ENCODE data around the gene CRB3.

CRB3 gene

DNA sequence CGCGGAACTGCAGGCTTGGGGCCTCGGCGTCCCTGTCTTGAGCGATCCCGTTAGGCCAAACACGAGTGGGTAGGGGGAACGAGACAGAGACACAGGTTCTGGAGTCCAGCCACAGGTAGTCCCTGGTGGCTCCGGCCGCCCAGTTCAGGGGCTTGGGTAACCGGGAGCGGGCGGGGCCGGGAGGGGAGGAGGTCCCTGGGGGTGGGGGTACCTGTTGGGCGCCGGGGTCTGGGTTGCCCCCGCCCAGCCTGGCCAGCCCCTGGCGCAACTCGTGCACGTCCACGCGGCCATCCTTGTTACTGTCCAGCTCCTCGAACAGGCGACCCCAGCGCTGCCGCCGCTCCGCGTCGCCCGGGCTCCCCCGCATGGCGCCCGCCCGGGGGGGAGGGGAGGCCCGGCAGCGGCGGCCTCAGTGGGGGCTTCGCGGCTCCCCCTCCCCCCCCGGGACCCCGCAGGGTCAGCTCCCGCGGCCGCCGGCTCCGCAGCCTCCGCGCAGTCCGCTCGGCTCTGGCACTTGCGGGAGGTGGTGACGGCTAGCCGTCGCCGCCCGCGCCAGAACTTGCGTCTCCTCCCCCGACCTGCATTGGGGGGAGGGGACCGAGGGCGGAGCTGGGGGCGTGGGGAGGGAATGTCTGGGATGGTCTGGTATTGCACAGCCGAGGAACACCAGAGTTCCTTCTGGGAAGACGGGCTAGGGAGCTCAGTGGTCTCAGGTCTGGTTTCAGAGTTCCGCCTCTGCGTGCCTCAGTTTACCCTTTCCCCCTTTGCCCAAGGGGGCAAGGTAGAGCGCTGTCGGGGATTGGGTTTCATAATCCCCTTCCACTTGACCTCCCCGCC is 4.6 kb upstream of the CRB3 start, which contains the start of gene SLC25A23:
SLC25A23 (minus strand) TSS at position 531 of the 837 bp plus-strand sequence; CDS start at position 367, 164 bp downstream.
- peak; percentile 70 for DNase-seq
- H3K4me2 ChIP-seq (ENCODE audit: low read depth, low read length): peak within 1 kb of the TSS; percentile 84
- H3K9ac ChIP-seq (ENCODE audit: low read length): peak within 1 kb of the TSS; percentile 78
- no peaks in the 10 kb centered on the region for H3K36me3 ChIP-seq (replicated peaks; ENCODE audit: insufficient read depth, low read length)
- H2AFZ ChIP-seq (ENCODE audit: low read length): peak within 1 kb of the TSS; percentile 82
- H3K4me3 ChIP-seq (ENCODE audit: low read length): peak within 1 kb of the TSS; percentile 73
- H3K27ac ChIP-seq (ENCODE audit: low read length): peak within 1 kb of the TSS; percentile 81; the same call in 1 of the 2 replicates
- peaks cover 2% of the 10 kb centered on the region; the same call in 1 of the 2 replicates for H3K79me2 ChIP-seq (ENCODE audit: low read length)
- no peak for TF ChIP-seq EZH2 (optimal IDR thresholded peaks at IDR 0.05; ENCODE audit: low read depth, low read length)
- TF ChIP-seq, protein P1, sequence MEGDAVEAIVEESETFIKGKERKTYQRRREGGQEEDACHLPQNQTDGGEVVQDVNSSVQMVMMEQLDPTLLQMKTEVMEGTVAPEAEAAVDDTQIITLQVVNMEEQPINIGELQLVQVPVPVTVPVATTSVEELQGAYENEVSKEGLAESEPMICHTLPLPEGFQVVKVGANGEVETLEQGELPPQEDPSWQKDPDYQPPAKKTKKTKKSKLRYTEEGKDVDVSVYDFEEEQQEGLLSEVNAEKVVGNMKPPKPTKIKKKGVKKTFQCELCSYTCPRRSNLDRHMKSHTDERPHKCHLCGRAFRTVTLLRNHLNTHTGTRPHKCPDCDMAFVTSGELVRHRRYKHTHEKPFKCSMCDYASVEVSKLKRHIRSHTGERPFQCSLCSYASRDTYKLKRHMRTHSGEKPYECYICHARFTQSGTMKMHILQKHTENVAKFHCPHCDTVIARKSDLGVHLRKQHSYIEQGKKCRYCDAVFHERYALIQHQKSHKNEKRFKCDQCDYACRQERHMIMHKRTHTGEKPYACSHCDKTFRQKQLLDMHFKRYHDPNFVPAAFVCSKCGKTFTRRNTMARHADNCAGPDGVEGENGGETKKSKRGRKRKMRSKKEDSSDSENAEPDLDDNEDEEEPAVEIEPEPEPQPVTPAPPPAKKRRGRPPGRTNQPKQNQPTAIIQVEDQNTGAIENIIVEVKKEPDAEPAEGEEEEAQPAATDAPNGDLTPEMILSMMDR (IDR thresholded peaks at IDR 0.05; ENCODE audit: low read length): no peak
- no peak for TF ChIP-seq EZH2phosphoT487 (IDR thresholded peaks at IDR 0.05; ENCODE audit: low read length)
- no peaks in the 10 kb centered on the region for H3K9me2 ChIP-seq (replicated peaks; ENCODE audit: insufficient read depth, low read length)
- peaks cover 9% of the 10 kb centered on the region; the same call in 1 of the 2 replicates for H3K4me1 ChIP-seq (ENCODE audit: low read length)
- H4K20me1 ChIP-seq (ENCODE audit: insufficient read depth, low read length): no peaks in the 10 kb centered on the region
- H3K9me3 ChIP-seq (replicated peaks; ENCODE audit: insufficient read depth, low read length): no peaks in the 10 kb centered on the region
- no peaks in the 10 kb centered on the region for H3K27me3 ChIP-seq (replicated peaks; ENCODE audit: insufficient read depth, low read length)
- H3F3A ChIP-seq (ENCODE audit: insufficient read depth, low read length): peaks cover 10% of the 10 kb centered on the region

DNA sequence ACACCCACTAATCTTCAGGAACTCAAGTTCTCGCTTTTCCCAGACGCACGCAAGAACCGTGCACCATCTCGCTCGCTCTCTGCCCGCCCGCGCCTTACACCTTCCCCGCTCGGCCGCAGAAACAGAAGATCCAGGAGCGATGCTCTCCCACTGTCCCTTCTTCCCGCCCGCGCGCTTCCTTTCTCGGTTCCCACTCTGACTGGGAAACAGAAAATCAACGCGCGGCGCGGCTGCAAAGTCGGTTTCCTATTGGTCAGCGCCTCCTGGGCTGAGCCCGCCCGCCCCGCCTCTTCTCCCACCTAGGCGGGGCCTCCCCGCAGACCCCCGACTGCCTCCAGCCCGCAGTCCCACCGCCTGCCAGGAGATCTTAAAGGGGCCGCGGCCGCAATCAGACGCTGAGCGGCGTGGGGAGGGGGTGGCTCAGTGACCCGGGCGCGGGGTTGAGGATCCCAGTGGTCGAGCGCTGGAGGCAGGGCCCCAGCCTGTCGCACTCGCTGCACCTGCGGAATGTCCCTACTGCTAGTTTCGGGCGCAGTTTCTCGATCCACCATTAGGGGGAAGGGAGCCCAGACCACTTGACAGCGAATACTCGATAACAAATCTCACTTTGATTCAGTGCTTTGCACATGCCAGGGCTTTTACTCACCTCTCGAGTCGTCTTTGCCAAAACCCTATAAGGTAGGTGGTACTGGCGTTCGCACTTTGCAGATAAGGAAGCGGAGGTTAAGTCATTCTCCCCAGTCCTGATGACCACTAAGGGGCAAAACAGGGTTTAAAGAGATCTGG is 3.8 kb upstream of the CRB3 start:
- TF ChIP-seq EZH2phosphoT487 (IDR thresholded peaks at IDR 0.05; ENCODE audit: low read length) (no peak), EZH2 (optimal IDR thresholded peaks at IDR 0.05; ENCODE audit: low read depth, low read length) (no peak)
- TF ChIP-seq, protein P1 (IDR thresholded peaks at IDR 0.05; ENCODE audit: low read length): peak; percentile 84
- Histone ChIP-seq H3K9me3 (replicated peaks; ENCODE audit: insufficient read depth, low read length) (no peaks in the 10 kb centered on the region), H4K20me1 (ENCODE audit: insufficient read depth, low read length) (no peaks in the 10 kb centered on the region), H3K4me1 (ENCODE audit: low read length) (peaks cover 9% of the 10 kb centered on the region; the same call in 1 of the 2 replicates), H3K4me3 (ENCODE audit: low read length) (peak overlapping the region; percentile 73), H3K27me3 (replicated peaks; ENCODE audit: insufficient read depth, low read length) (no peaks in the 10 kb centered on the region), H3K36me3 (replicated peaks; ENCODE audit: insufficient read depth, low read length) (no peaks in the 10 kb centered on the region), H3K9me2 (replicated peaks; ENCODE audit: insufficient read depth, low read length) (no peaks in the 10 kb centered on the region), H3K9ac (ENCODE audit: low read length) (peak overlapping the region; percentile 78), H3K79me2 (ENCODE audit: low read length) (peaks cover 5% of the 10 kb centered on the region; the same call in 1 of the 2 replicates), H2AFZ (ENCODE audit: low read length) (peak overlapping the region; percentile 82), H3F3A (ENCODE audit: insufficient read depth, low read length) (peaks cover 10% of the 10 kb centered on the region), H3K4me2 (ENCODE audit: low read depth, low read length) (peak overlapping the region; percentile 84), H3K27ac (ENCODE audit: low read length) (peak overlapping the region; percentile 81; the same call in 1 of the 2 replicates)
- peak; percentile 99 for DNase-seq

DNA sequence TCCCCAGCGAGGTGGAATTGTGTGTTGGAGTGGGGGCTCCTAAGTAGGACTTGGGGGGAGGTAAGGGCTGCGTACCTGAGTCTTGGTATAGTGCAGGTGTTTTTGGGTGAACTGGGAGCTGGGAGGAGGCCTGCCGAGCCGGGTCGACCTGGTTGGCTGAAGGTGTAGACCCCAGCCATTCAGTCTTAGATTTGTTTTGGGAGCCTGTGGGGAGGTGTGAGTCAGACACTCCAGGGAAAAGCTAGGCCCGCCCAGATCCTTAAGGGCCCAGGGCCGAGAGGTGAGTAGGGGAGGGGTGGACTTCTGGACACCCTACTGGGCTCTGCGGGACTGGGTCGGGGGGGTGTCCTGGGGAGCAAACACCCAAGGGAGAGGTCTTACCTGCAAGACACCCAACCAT is 935 bp downstream of the CRB3 start:
- no peaks in the 10 kb centered on the region for H3K9me2 ChIP-seq (replicated peaks; ENCODE audit: insufficient read depth, low read length)
- H3F3A ChIP-seq (ENCODE audit: insufficient read depth, low read length): peaks cover 10% of the 10 kb centered on the region

More for the DNA sequence above, 935 bp downstream of the CRB3 start:
- no peak overlapping the region for H3K9ac ChIP-seq (ENCODE audit: low read length)
- no peaks in the 10 kb centered on the region for H3K9me3 ChIP-seq (replicated peaks; ENCODE audit: insufficient read depth, low read length)
- no peaks in the 10 kb centered on the region for H3K4me1 ChIP-seq (ENCODE audit: low read length)
- no peaks in the 10 kb centered on the region for H3K36me3 ChIP-seq (replicated peaks; ENCODE audit: insufficient read depth, low read length)
- no peak for DNase-seq
- no peak overlapping the region for H3K27ac ChIP-seq (ENCODE audit: low read length)
- H2AFZ ChIP-seq (ENCODE audit: low read length): no peak overlapping the region
- TF ChIP-seq, protein P1 (IDR thresholded peaks at IDR 0.05; ENCODE audit: low read length): no peak
- TF ChIP-seq EZH2 (optimal IDR thresholded peaks at IDR 0.05; ENCODE audit: low read depth, low read length) (no peak), EZH2phosphoT487 (IDR thresholded peaks at IDR 0.05; ENCODE audit: low read length) (no peak)
- H3K79me2 ChIP-seq (ENCODE audit: low read length): peaks cover 5% of the 10 kb centered on the region; the same call in 1 of the 2 replicates
- no peaks in the 10 kb centered on the region for H4K20me1 ChIP-seq (ENCODE audit: insufficient read depth, low read length)
- H3K4me3 ChIP-seq (ENCODE audit: low read length): peak overlapping the region; percentile 72; the same call in 1 of the 2 replicates
- H3K27me3 ChIP-seq (replicated peaks; ENCODE audit: insufficient read depth, low read length): no peaks in the 10 kb centered on the region
- H3K4me2 ChIP-seq (ENCODE audit: low read depth, low read length): peak overlapping the region; percentile 71; the same call in 1 of the 2 replicates

Measured in MM.1S (cell line).